Transverse colon (tissue), 4 donors: Measurements from ENCODE around the gene ZBTB16. TPM values are rescaled to one million over a fixed set of nuclear protein-coding genes. Genes with fewer than 3 reads are reported as not detected.

Source experiments
- DNase-seq: peaks from one replicate; pipeline ENCODE4 v3.0.0-alpha.2; 2019
- H3K27ac ChIP-seq, 4 donors: fragments of 200-600 bp; sonication (generic); 2 replicates each; pipeline ENCODE4 v1.5.1; 2016 to 2018; ENCODE audit warnings: inconsistent platforms in 4 of 4
- H3K27me3 ChIP-seq: fragments of 200-600 bp; sonication (generic); 2 replicates; pipeline ENCODE4 v1.5.1; 2017; ENCODE audit warnings: inconsistent platforms
- H3K36me3 ChIP-seq, 4 donors: fragments of 200-600 bp; sonication (generic); 2 replicates each; pipeline ENCODE4 v1.5.1; 2017 to 2019; ENCODE audit warnings: inconsistent platforms in 4 of 4
- H3K4me1 ChIP-seq, 4 donors: fragments of 200-600 bp; sonication (generic); 2 replicates each; pipeline ENCODE4 v1.5.1; 2017 to 2020; ENCODE audit warnings: inconsistent platforms in 4 of 4
- H3K4me3 ChIP-seq, 4 donors: fragments of 200-600 bp; sonication (generic); 1 replicate in 1 of 4; 2 replicates in 3 of 4; pipeline versions ENCODE4 v1.5.1 to v1.6.1; 2017 to 2019; ENCODE audit warnings: inconsistent platforms in 4 of 4
- H3K9me3 ChIP-seq, 2 donors: fragments of 200-600 bp; sonication (generic); 2 replicates each; pipeline ENCODE4 v1.5.1; 2017 to 2019; ENCODE audit warnings: inconsistent platforms in 2 of 2
- CTCF ChIP-seq, 5 experiments: fragments of 200-600 bp in 3 of 5; fragments of 450-650 bp in 2 of 5; sonication (generic) in 3 of 5; IDR thresholded peaks; 1 replicate in 2 of 5; 2 replicates in 3 of 5; pipeline ENCODE4 v1.5.1; 2016 to 2017; ENCODE audit warnings: antibody characterized with exemption in 5 of 5, inconsistent platforms in 3 of 5, mild to moderate bottlenecking in 2 of 5, moderate library complexity in 1 of 5
- EP300 ChIP-seq: sonication (generic); formaldehyde crosslinking; IDR thresholded peaks from one replicate; pipeline ENCODE4 v1.6.1; 2017; ENCODE audit warnings: antibody characterized with exemption, low read depth
- POLR2A ChIP-seq: fragments of 450-650 bp; IDR thresholded peaks from one replicate; pipeline ENCODE4 v1.6.1; 2016; ENCODE audit warnings: antibody characterized with exemption, mild to moderate bottlenecking, moderate library complexity
- POLR2AphosphoS5 ChIP-seq, 3 donors: sonication (generic); formaldehyde crosslinking; IDR thresholded peaks; one replicate each; pipeline ENCODE4 v1.6.1; 2016; ENCODE audit warnings: antibody characterized with exemption in 3 of 3
- WGBS, 2 donors: methylation state at CpG; one replicate each; pipeline ENCODE4 v1.1.5; 2018; ENCODE audit warnings: low coverage in 1 of 2; 5-methylcytosine and 5-hydroxymethylcytosine counted together
- in situ Hi-C, 4 donors: fragments of 200-750 bp; cut with MboI; loops; one replicate each; pipeline versions ENCODE4 v1.15.0 to v1.15.1; 2017; ENCODE audit warnings: low sequenced_read_pairs in 3 of 4, low pct_ligation_motif_present in 1 of 4, low pct_unique_long_range_greater_than_20kb in 1 of 4
- intact Hi-C: fragments of 100-400 bp; cut with DNase I; formaldehyde crosslinking; loops from one replicate; pipeline ENCODE4 v1.15.1; 2023; ENCODE audit warnings: low total_unique reads
- total RNA-seq, 4 donors: library from RNA; depleted of rRNA; stranded (reverse); fragments of >200 nt; gene quantifications; one replicate each; pipeline ENCODE4 v1.1.0, GENCODE V29; 2016

Gene ZBTB16
- total RNA-seq, 4 donors from 2014 or later, result 108 to 271 (median 155) TPM

DNA sequence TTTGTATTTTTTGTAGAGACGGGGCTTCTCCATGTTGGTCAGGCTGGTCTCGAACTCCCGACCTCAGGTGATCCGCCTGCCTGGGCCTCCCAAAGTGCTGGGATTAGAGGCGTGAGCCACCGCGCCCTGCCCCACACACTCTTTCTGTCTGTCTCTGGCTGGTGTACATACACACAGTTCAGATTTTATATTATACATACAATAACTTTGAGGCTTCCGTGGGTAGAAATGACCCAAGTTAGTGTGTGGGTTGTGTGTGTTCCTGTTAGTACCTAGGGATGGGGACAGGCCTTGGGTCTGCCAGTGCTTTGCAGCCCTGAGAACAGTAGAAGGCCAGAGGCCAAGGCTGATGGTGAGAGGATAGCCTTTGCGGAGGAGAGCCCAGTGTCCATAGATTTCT is 2.8 kb downstream of the ZBTB16 start:
- intact Hi-C loops, result loop anchor here (5.0 kb wide), 1 partner anchor 115 kb away; no protein-coding TSS in a partner anchor
- peak overlapping the region in 3 of 4 donors; percentile 96 to 97 (median 96) for H3K27ac ChIP-seq
- in situ Hi-C loops, result loop anchor here in 2 of 4 donors (10.0 kb wide), 1 partner anchor 123 kb away; no protein-coding TSS in a partner anchor
- TF ChIP-seq CTCF (IDR thresholded peaks at IDR 0.05), result no peak
- TF ChIP-seq EP300, result no peak
- no peak for TF ChIP-seq POLR2AphosphoS5 (IDR thresholded peaks at IDR 0.05)
- no peak for TF ChIP-seq POLR2A
- DNase-seq, result no peak
- peaks cover 0 to 30% (median 15%) of the 10 kb centered on the region in 4 donors for H3K36me3 ChIP-seq
- H3K27me3 ChIP-seq, result peaks cover 12% of the 10 kb centered on the region
- no peaks in the 10 kb centered on the region for H3K9me3 ChIP-seq
- 91 to 96% methylated on average over 7 to 9 of the region's 9 CpGs for WGBS, 2 donors
- H3K4me1 ChIP-seq, result peaks cover 6 to 44% (median 41%) of the 10 kb centered on the region in 4 donors
- H3K4me3 ChIP-seq, result peak overlapping the region in 3 of 4 donors; percentile 71 to 96 (median 81)

DNA sequence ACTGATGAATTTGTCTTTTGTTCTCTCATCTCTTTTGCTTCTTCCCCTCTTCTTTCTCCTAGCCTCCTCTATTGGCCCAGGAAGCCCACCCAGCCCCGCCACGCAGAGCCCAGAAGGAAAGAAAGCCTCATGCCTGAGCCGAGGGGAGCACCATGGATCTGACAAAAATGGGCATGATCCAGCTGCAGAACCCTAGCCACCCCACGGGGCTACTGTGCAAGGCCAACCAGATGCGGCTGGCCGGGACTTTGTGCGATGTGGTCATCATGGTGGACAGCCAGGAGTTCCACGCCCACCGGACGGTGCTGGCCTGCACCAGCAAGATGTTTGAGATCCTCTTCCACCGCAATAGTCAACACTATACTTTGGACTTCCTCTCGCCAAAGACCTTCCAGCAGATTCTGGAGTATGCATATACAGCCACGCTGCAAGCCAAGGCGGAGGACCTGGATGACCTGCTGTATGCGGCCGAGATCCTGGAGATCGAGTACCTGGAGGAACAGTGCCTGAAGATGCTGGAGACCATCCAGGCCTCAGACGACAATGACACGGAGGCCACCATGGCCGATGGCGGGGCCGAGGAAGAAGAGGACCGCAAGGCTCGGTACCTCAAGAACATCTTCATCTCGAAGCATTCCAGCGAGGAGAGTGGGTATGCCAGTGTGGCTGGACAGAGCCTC is 3.8 kb downstream of the ZBTB16 start:
- intact Hi-C loops (loop anchor here (5.0 kb wide), 1 partner anchor 114 kb away; no protein-coding TSS in a partner anchor), in situ Hi-C loops (loop anchor here in 2 of 4 donors (10.0 kb wide), 1 partner anchor 122 kb away; no protein-coding TSS in a partner anchor)
- H3K4me3 ChIP-seq, result peak overlapping the region in 3 of 4 donors; percentile 7 to 96 (median 81)
- 94% methylated on average over 26 of the region's 26 CpGs; no CpG with 5 or more reads in 1 of the 2 donors for WGBS, 2 donors
- no peaks in the 10 kb centered on the region for H3K9me3 ChIP-seq
- peaks cover 3 to 43% (median 40%) of the 10 kb centered on the region in 4 donors for H3K4me1 ChIP-seq
- DNase-seq, result no peak
- H3K27me3 ChIP-seq, result peaks cover 3% of the 10 kb centered on the region
- TF ChIP-seq POLR2AphosphoS5 (IDR thresholded peaks at IDR 0.05) (peak in 2 of 3 donors; percentile 6 to 7), CTCF (IDR thresholded peaks at IDR 0.05) (no peak), EP300 (no peak)
- peak overlapping the region in 2 of 4 donors; percentile 17 to 96 for H3K27ac ChIP-seq
- peaks cover 0 to 37% (median 15%) of the 10 kb centered on the region in 4 donors for H3K36me3 ChIP-seq

DNA sequence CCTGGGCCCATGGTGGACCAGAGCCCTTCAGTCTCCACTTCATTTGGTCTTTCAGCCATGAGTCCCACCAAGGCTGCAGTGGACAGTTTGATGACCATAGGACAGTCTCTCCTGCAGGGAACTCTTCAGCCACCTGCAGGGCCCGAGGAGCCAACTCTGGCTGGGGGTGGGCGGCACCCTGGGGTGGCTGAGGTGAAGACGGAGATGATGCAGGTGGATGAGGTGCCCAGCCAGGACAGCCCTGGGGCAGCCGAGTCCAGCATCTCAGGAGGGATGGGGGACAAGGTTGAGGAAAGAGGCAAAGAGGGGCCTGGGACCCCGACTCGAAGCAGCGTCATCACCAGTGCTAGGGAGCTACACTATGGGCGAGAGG is 4.3 kb downstream of the ZBTB16 start:
- Histone ChIP-seq H3K4me1 (peaks cover 0 to 39% (median 36%) of the 10 kb centered on the region in 4 donors), H3K9me3 (no peaks in the 10 kb centered on the region), H3K36me3 (peaks cover 0 to 42% (median 15%) of the 10 kb centered on the region in 4 donors), H3K27ac (peak overlapping the region in 1 of 4 donors; percentile 17), H3K4me3 (peak overlapping the region in 2 of 4 donors; percentile 6 to 36), H3K27me3 (no peaks in the 10 kb centered on the region)
- in situ Hi-C loops (loop anchor here in 2 of 4 donors (10.0 kb wide), 1 partner anchor 121 kb away; no protein-coding TSS in a partner anchor), intact Hi-C loops (loop anchor here (5.0 kb wide), 1 partner anchor 113 kb away; no protein-coding TSS in a partner anchor)
- TF ChIP-seq CTCF (IDR thresholded peaks at IDR 0.05) (no peak), POLR2AphosphoS5 (IDR thresholded peaks at IDR 0.05) (no peak), POLR2A (no peak), EP300 (no peak)
- DNase-seq, result no peak
- 83 to 90% methylated on average over 6 to 8 of the region's 8 CpGs for WGBS, 2 donors

DNA sequence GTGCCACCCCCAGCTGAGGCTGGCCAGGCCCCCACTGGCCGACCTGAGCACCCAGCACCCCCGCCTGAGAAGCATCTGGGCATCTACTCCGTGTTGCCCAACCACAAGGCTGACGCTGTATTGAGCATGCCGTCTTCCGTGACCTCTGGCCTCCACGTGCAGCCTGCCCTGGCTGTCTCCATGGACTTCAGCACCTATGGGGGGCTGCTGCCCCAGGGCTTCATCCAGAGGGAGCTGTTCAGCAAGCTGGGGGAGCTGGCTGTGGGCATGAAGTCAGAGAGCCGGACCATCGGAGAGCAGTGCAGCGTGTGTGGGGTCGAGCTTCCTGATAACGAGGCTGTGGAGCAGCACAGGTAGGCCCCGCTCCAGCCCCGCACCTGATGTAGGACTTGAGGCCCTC is 4.7 kb downstream of the ZBTB16 start:
- Histone ChIP-seq H3K4me1 (peaks cover 0 to 39% (median 34%) of the 10 kb centered on the region in 4 donors), H3K36me3 (peaks cover 0 to 44% (median 16%) of the 10 kb centered on the region in 4 donors), H3K4me3 (peak overlapping the region in 2 of 4 donors; percentile 6 to 36), H3K27ac (peak overlapping the region in 1 of 4 donors; percentile 17), H3K27me3 (no peaks in the 10 kb centered on the region), H3K9me3 (no peaks in the 10 kb centered on the region)
- intact Hi-C loops, result loop anchor here (5.0 kb wide), 1 partner anchor 113 kb away; no protein-coding TSS in a partner anchor
- peak in 2 of 3 donors; percentile 33 to 47 for TF ChIP-seq POLR2AphosphoS5 (IDR thresholded peaks at IDR 0.05)
- TF ChIP-seq POLR2A, result no peak
- in situ Hi-C loops, result loop anchor here in 2 of 4 donors (10.0 kb wide), 1 partner anchor 121 kb away; no protein-coding TSS in a partner anchor
- DNase-seq, result no peak
- WGBS, 2 donors, result 87% methylated on average over 14 of the region's 14 CpGs; no CpG with 5 or more reads in 1 of the 2 donors
